IPS-18a (cell line): ENCODE data around the gene NTRK2.

Experiments used
- H3K27ac ChIP-seq: one replicate; pipeline ENCODE4 v1.5.1; 2013; ENCODE audit warnings: low read length
- H3K27me3 ChIP-seq: one replicate; pipeline ENCODE4 v1.6.1; 2013; ENCODE audit warnings: mild to moderate bottlenecking, low read length; ENCODE audit not compliant: control insufficient read depth, insufficient read depth
- H3K36me3 ChIP-seq: one replicate; pipeline ENCODE4 v1.6.1; 2013; ENCODE audit warnings: low read depth, low read length; ENCODE audit not compliant: control insufficient read depth
- H3K4me1 ChIP-seq: one replicate; pipeline ENCODE4 v1.6.1; 2013; ENCODE audit warnings: low read depth, low read length; ENCODE audit not compliant: control insufficient read depth
- H3K4me3 ChIP-seq: one replicate; pipeline ENCODE4 v1.5.1; 2013; ENCODE audit warnings: low read length
- H3K9ac ChIP-seq: one replicate; pipeline ENCODE4 v1.6.1; 2013; ENCODE audit warnings: mild to moderate bottlenecking, low read length, moderate library complexity
- H3K9me3 ChIP-seq: one replicate; pipeline ENCODE4 v1.6.1; 2013; ENCODE audit warnings: low read depth, low read length; ENCODE audit not compliant: control insufficient read depth

Gene NTRK2

DNA sequence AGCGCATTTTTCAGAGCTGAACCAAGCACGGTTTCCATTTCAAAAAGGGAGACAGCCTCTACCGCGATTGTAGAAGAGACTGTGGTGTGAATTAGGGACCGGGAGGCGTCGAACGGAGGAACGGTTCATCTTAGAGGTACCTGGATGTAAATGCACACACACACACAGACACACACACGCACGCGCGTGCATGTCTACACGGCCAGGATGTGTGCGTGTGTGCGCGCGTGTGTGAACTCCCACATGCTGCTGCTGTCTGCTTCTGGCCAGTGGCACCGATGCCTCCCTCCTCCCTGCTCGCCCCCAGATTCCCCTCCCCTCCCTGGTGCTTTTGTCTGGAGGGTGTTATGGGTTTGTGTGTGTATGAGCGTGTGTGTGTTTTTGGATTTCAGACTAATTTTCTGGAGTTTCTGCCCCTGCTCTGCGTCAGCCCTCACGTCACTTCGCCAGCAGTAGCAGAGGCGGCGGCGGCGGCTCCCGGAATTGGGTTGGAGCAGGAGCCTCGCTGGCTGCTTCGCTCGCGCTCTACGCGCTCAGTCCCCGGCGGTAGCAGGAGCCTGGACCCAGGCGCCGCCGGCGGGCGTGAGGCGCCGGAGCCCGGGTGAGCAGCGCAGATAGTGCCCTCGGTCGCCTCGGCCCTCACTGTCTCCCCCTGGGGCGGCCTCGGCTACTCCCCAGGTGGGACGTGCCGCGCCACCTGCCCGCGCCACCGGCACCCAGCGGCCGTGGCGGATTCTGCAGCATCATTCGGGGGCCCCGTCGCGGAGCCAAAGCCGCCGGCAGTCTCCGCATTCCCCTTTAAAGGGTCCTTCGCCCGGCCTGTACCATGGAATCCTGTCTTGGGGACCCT is at the start of gene NTRK2:
TSS of gene NTRK2 (plus strand) at position 442 of the 850 bp plus-strand sequence. CDS start 1,020 bp downstream, outside the sequence.
- Histone ChIP-seq H3K9ac (no peak within 1 kb of the TSS), H3K36me3 (no peaks in the 10 kb centered on the region), H3K4me1 (peaks cover 8% of the 10 kb centered on the region), H3K27me3 (peaks cover 73% of the 10 kb centered on the region), H3K4me3 (peak within 1 kb of the TSS; percentile 66), H3K27ac (no peak within 1 kb of the TSS), H3K9me3 (no peaks in the 10 kb centered on the region)

DNA sequence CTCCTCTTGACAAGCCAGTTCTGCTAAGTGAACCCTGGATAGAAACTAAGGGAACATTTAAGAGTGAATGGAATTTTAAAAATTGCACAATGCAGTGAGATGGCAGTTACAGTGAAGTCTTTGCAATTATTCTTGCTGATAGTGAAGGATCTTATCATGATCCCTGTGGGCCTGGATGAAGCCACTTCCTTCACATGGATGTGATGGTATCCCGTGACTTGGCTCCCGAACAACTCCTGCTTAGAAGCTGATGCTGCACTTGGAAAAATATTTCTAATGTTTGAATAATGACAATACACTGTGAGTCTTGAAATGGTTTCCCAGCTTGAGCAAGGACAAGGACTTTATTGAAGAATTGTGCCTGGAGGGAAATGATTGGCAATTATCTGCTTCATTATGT is 49.2 kb upstream of the NTRK2 start:
- no peaks in the 10 kb centered on the region for H3K36me3 ChIP-seq
- H3K4me1 ChIP-seq = peaks cover 5% of the 10 kb centered on the region
- H3K9me3 ChIP-seq = no peaks in the 10 kb centered on the region
- H3K27me3 ChIP-seq = no peaks in the 10 kb centered on the region
- H3K27ac ChIP-seq = no peak overlapping the region
- H3K4me3 ChIP-seq = no peak overlapping the region
- no peak overlapping the region for H3K9ac ChIP-seq

DNA sequence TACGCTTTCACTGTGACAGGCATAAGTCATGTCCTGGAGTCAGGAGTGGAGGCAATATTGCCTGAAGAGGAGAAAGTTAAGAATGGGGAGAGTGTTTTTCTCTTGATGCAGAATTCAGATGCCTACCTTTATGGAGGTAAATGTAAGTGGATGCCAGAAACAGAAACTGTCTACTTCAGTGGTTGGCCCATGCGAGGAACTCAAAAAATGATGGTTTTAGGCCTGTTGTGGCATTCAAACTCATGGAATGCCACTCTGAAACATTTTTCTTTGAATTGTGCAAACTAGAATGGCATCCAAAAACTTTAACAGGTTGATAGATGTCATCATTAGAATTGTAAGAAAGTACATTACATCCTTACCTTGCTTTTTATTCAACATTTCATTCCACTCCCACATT is 47.7 kb upstream of the NTRK2 start:
- H3K4me3 ChIP-seq = no peak overlapping the region
- no peaks in the 10 kb centered on the region for H3K4me1 ChIP-seq
- H3K27me3 ChIP-seq = no peaks in the 10 kb centered on the region
- no peaks in the 10 kb centered on the region for H3K9me3 ChIP-seq
- H3K36me3 ChIP-seq = no peaks in the 10 kb centered on the region
- no peak overlapping the region for H3K27ac ChIP-seq
- H3K9ac ChIP-seq = no peak overlapping the region

DNA sequence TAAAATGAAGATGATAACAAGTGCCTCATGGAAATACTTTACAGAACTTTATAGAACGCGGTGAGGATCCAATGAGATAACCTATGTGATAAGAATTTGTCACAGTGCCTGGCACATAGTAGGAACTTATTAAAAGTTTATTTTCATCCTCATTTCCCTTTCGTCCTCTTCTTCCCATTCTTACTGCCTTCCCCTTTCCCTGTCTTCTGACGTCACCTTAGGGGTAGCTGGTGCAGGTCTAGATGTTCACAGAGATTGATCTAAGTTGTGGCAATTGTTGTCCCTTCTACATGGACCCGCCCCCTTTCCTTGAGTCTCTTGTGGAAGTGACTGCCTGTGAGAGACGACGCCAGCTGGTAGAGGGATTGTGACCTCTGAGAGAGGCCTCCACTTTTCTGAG is 46.5 kb upstream of the NTRK2 start:
- Histone ChIP-seq H3K4me1 (no peaks in the 10 kb centered on the region), H3K4me3 (no peak overlapping the region), H3K36me3 (no peaks in the 10 kb centered on the region), H3K27ac (no peak overlapping the region), H3K27me3 (no peaks in the 10 kb centered on the region), H3K9me3 (no peaks in the 10 kb centered on the region), H3K9ac (no peak overlapping the region)

DNA sequence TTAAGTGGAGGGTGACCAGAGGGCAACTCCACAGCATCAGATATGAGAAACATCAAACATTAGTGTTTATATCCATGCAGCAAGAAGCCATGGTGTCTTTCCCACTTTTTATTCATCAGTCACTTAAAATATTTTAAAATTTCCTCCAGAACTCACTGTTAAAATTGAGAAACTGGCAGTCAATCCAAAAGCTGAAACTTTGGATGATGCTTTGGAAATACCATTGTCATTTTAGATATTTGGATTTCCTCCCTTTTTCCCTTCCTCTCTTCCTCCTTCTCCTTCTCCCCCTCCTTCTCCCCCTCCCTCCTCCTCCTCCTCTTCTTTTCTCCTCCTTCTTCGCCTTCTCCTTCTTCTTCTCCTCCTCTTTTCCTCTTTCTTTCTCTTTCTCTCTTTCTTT is 33.1 kb upstream of the NTRK2 start:
- Histone ChIP-seq H3K27me3 (no peaks in the 10 kb centered on the region), H3K4me3 (no peak overlapping the region)

DNA sequence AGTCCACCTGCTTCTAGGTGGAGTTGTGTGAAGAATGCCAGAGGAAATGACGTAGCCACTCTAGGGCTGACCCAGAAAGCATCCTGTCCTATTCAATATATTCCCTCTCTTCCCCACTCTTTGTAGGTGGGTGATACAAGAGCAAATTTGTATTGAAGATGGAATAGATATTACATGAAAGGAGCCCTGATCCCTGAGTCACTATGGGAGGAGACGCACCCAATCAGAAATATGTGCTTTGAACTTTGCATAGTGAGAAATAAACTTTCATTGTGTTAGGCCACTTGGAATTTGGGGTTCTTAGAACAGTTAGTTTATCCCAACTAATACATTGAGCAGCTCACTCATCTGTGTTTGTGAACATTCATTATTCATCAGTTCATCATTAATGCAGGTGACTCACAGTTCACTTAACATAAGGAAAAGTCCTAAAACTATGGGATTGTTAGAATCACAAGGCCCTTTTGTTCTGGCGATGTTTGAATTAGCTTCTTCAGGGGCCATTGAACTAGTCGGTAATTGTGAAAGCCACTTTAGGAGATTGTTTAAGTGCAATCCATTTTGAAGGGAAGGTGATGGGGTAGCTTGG is 26.9 kb upstream of the NTRK2 start:
- Histone ChIP-seq H3K27ac (no peak overlapping the region), H3K27me3 (no peaks in the 10 kb centered on the region), H3K9me3 (peaks cover 7% of the 10 kb centered on the region), H3K36me3 (no peaks in the 10 kb centered on the region), H3K4me1 (no peaks in the 10 kb centered on the region), H3K9ac (no peak overlapping the region), H3K4me3 (no peak overlapping the region)

More for the DNA sequence above, 33.1 kb upstream of the NTRK2 start:
- H3K27ac ChIP-seq = no peak overlapping the region
- no peaks in the 10 kb centered on the region for H3K36me3 ChIP-seq
- H3K9ac ChIP-seq = no peak overlapping the region
- H3K9me3 ChIP-seq = peaks cover 7% of the 10 kb centered on the region
- H3K4me1 ChIP-seq = no peaks in the 10 kb centered on the region

DNA sequence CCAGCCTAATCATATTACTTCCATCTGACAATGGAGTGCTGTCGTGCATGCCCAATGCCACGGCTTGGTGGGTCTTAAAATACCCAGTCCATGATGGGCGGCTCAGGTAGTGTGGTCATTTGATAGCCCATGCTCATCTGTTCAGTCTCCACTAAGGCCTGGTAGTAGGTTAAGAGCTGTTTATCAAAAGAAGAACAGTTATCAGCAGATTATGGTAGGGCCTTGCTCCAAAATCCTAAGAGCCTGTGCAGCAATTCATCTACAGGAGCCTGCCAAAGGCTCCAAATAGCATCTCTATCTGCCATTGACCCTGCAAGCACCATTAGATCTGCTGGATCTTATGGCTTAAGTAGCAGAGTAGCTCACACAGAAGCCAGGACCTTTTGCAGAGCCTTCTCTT is 21.8 kb upstream of the NTRK2 start:
- Histone ChIP-seq H3K36me3 (no peaks in the 10 kb centered on the region), H3K9ac (no peak overlapping the region), H3K9me3 (no peaks in the 10 kb centered on the region), H3K27ac (no peak overlapping the region), H3K4me1 (no peaks in the 10 kb centered on the region), H3K27me3 (no peaks in the 10 kb centered on the region), H3K4me3 (no peak overlapping the region)

DNA sequence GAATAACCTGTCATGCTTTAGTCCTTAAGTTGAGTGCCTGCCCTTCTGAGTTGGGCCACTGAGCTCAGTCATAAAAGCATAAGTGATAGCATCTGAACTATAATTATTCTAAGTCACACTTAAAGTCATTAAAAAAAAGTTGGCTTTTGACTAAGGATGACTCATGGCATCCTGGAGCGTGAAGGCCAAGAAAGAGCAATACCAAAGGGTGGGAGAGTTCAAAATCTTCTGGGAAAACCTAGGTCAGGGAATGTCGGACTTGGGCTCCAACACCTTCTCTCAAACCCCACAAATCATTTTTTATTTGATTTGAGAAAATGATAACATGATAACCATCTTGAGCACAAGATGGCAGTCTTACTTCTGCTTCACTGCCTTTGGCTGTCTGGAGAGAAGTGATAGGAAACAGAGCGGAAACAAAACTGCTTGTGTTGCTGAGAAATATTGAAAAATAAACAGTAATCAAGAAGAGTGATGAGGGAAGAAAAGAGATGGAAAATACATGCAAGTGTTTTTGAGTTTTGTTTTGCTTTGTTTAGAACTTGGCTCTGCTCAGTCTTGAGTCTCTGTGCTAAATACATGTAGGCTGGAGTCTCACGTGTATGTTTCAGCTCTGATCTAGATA is 16.9 kb upstream of the NTRK2 start:
- no peaks in the 10 kb centered on the region for H3K9me3 ChIP-seq
- H3K36me3 ChIP-seq = no peaks in the 10 kb centered on the region
- H3K27me3 ChIP-seq = no peaks in the 10 kb centered on the region
- H3K9ac ChIP-seq = no peak overlapping the region
- H3K4me1 ChIP-seq = no peaks in the 10 kb centered on the region
- no peak overlapping the region for H3K27ac ChIP-seq
- H3K4me3 ChIP-seq = no peak overlapping the region

DNA sequence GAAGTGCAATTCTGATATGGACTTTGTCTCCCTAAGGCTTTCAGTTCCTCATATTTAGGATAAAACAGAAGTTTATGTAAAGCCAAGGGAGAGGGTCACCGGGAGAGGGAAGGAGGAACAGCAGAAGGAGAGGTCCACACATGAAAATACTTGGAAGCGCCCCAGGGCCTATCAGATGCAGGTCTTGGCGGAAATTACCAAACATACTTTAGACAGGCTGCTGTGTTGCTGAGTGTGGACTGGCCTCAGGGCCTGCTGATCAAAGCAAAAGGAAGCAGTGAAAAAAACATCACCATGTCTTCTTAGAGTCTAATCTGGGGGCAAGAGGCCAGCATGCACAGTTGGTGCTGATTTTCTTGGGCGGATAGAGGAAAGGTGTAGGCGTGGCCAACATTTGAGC is 14.1 kb upstream of the NTRK2 start:
- Histone ChIP-seq H3K4me3 (no peak overlapping the region), H3K9me3 (no peaks in the 10 kb centered on the region), H3K36me3 (no peaks in the 10 kb centered on the region), H3K27me3 (no peaks in the 10 kb centered on the region), H3K4me1 (no peaks in the 10 kb centered on the region), H3K9ac (no peak overlapping the region), H3K27ac (no peak overlapping the region)

DNA sequence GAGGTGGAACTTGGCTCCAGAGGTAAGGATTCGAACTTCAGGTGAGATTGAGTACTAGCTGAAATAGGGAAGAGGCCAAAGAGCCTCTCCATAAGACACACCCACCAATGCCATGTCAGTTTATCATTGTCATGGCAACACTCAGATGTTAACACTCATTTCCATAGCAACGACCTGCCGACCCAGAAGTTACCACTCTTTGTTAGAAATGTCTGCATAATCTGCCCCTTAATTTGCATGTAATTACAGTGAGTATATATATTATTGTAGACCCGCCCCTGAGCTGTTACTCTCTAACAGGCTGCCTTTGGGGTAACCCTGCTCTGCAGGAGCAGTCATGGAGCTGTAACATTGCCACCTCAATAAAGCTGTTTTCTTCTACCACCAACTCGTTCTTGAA is 10.2 kb upstream of the NTRK2 start:
- Histone ChIP-seq H3K36me3 (no peaks in the 10 kb centered on the region), H3K27ac (no peak overlapping the region), H3K4me3 (no peak overlapping the region), H3K4me1 (no peaks in the 10 kb centered on the region), H3K9ac (no peak overlapping the region), H3K27me3 (no peaks in the 10 kb centered on the region), H3K9me3 (no peaks in the 10 kb centered on the region)

DNA sequence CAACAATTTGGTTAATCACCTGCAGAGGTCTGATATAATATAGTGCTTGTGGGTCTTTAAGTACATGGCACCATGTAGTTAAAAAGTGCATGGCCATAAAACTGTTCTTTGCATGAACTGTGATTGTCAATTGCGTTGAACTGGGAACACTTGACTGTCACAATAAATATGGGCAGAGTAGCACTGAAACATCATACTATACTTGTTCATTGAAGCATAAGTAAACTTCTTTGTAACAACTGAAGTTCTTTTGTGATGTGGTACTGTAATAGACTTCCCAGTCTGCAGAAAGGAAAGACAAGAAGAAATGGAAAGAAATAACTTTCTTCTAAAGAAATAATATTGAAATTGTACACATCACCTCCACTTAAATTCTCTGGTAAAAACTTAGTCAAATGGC is 9.8 kb upstream of the NTRK2 start:
- no peaks in the 10 kb centered on the region for H3K4me1 ChIP-seq
- H3K4me3 ChIP-seq = no peak overlapping the region
- H3K9me3 ChIP-seq = no peaks in the 10 kb centered on the region
- no peak overlapping the region for H3K9ac ChIP-seq
- no peaks in the 10 kb centered on the region for H3K27me3 ChIP-seq
- no peak overlapping the region for H3K27ac ChIP-seq
- H3K36me3 ChIP-seq = no peaks in the 10 kb centered on the region
